HT-29 (cell line): ENCODE measurements around the gene ABI3. TPM values are rescaled to one million over a fixed set of nuclear protein-coding genes. Genes with fewer than 3 reads are reported as not detected.
A peak's percentile ranks its signal among the peaks of the same experiment; 100 is the strongest.
"Not testable (repeated sequence)": the region's sequence is repeated elsewhere in the genome, so short reads cannot be mapped to it uniquely, and the experiment has no call there.

Experiments used
- DNase-seq: peaks from one replicate; pipeline ENCODE4 v3.0.0-alpha.2; 2015; ENCODE audit warnings: low spot score
- total RNA-seq: library from RNA; depleted of rRNA; stranded (reverse); fragments of >200 nt; shearing (Covaris generic); gene quantifications from 2 replicates; pipeline ENCODE4 v1.2.3, GENCODE V29; 2014; rRNA removed

ABI3 gene
- total RNA-seq: not detected in 2 replicates

- no peak for DNase-seq
These were observed at the start of gene ABI3, which contains the start of gene GNGT2 for GRCh38 chr17:49210158-49211029. Gene ABI3, plus strand, starts transcription at chr17:49210707. Its CDS starts 18 bp downstream, at chr17:49210725. Gene GNGT2, minus strand, starts transcription at chr17:49210574. Its CDS starts 3,152 bp downstream, at chr17:49207422.

GRCh38 chr17:49162866-49163265, 47.6 kb upstream of the ABI3 start:
- DNase-seq: no peak

GRCh38 chr17:49165143-49165542, 45.4 kb upstream of the ABI3 start:
- DNase-seq: no peak

- DNase-seq: no peak
These were observed 41.8 kb upstream of the ABI3 start for GRCh38 chr17:49168706-49169105.

- DNase-seq: no peak
These were observed 40.3 kb upstream of the ABI3 start for GRCh38 chr17:49170216-49170615.

GRCh38 chr17:49170711-49171110, 39.8 kb upstream of the ABI3 start:
- not testable (repeated sequence) for DNase-seq

- not testable (repeated sequence) for DNase-seq
These were observed 34.5 kb upstream of the ABI3 start for GRCh38 chr17:49175978-49176377.

GRCh38 chr17:49180303-49180702, 30.2 kb upstream of the ABI3 start:
- peak; percentile 61 for DNase-seq

- DNase-seq: no peak
These were observed 29.4 kb upstream of the ABI3 start for GRCh38 chr17:49180998-49181635.

- DNase-seq: no peak
These were observed 27.2 kb upstream of the ABI3 start for GRCh38 chr17:49183341-49183740.

- DNase-seq: no peak
These were observed 26.7 kb upstream of the ABI3 start for GRCh38 chr17:49183801-49184200.

GRCh38 chr17:49184522-49184921, 26.0 kb upstream of the ABI3 start:
- DNase-seq: not testable (repeated sequence)

- not testable (repeated sequence) for DNase-seq
These were observed 25.1 kb upstream of the ABI3 start for GRCh38 chr17:49185381-49185780.

- DNase-seq: no peak
These were observed 23.2 kb upstream of the ABI3 start for GRCh38 chr17:49187301-49187700.

- DNase-seq: no peak
These were observed 19.6 kb upstream of the ABI3 start for GRCh38 chr17:49190932-49191331.

- no peak for DNase-seq
These were observed 19.0 kb upstream of the ABI3 start for GRCh38 chr17:49191409-49191916.

GRCh38 chr17:49191917-49192741, 18.4 kb upstream of the ABI3 start:
- DNase-seq: peak; percentile 97

GRCh38 chr17:49193513-49194296, 16.8 kb upstream of the ABI3 start:
- DNase-seq: peak; percentile 12

- no peak for DNase-seq
These were observed 16.3 kb upstream of the ABI3 start for GRCh38 chr17:49194297-49194607.

GRCh38 chr17:49195751-49196150, 14.8 kb upstream of the ABI3 start:
- no peak for DNase-seq

- no peak for DNase-seq
These were observed 14.0 kb upstream of the ABI3 start for GRCh38 chr17:49196520-49196919.
